ENCODE measurements around the gene ACOT8. TPM values are rescaled to one million over a fixed set of nuclear protein-coding genes. Genes with fewer than 3 reads are reported as not detected.

Gene ACOT8
- total RNA-seq, 2 donors from 2014 or later = 36.8 to 42.8 TPM

DNA sequence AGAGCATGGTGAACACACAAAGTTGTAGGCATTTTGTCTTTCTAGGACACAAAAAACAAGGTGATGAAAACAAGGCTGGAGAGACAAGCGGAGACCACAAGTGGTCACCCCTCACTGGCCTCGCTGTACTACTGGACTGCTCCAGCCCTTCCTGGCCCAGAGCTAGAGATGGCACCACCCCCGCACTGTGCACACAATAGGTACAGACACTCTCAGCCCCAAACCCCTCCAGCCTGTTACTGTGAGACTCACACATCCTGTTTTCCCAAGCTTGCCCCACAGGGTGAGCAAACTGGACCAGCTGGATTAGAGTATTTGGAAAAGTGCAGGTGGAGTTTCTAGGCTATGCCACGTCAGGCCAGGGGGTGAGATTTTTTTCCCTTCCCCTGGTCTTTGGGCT is 15.4 kb upstream of the ACOT8 start:
- Histone ChIP-seq H3K4me1 (no peaks in the 10 kb centered on the region), H3K9me3 (no peaks in the 10 kb centered on the region), H3K27me3 (no peaks in the 10 kb centered on the region), H3K36me3 (replicated peaks in 1 of 2; ENCODE audit: insufficient read depth in 1 of 2, low read depth in 2 of 2) (no peaks in the 10 kb centered on the region), H3K27ac (no peak overlapping the region), H3K4me3 (no peak overlapping the region)
- 81 to 87% methylated on average over 4 of the region's 4 CpGs for WGBS, 2 donors
- intact Hi-C loops (cut with DNase I) = no loop called here
- DNase-seq = no peak
- ATAC-seq = no peak
- no peak for TF ChIP-seq POLR2A (IDR thresholded peaks at IDR 0.05)
- TF ChIP-seq, protein P1, sequence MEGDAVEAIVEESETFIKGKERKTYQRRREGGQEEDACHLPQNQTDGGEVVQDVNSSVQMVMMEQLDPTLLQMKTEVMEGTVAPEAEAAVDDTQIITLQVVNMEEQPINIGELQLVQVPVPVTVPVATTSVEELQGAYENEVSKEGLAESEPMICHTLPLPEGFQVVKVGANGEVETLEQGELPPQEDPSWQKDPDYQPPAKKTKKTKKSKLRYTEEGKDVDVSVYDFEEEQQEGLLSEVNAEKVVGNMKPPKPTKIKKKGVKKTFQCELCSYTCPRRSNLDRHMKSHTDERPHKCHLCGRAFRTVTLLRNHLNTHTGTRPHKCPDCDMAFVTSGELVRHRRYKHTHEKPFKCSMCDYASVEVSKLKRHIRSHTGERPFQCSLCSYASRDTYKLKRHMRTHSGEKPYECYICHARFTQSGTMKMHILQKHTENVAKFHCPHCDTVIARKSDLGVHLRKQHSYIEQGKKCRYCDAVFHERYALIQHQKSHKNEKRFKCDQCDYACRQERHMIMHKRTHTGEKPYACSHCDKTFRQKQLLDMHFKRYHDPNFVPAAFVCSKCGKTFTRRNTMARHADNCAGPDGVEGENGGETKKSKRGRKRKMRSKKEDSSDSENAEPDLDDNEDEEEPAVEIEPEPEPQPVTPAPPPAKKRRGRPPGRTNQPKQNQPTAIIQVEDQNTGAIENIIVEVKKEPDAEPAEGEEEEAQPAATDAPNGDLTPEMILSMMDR (IDR thresholded peaks at IDR 0.05) = no peak

DNA sequence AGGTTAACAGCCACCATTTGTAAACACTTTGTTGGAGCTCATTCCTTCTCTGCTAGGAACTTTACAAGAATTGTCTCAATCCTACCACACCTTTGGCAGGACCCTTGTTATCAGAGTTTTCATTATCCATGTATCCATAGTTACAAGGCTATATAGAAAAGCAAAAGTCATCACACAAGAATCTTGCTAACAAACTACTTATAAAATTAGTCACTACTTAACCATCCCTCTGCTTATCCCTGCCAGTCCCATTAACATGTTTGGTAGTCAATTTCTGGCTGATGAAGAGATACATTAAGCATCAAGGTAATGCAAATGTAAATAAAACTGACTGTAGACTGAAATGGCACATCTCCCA is 10.6 kb upstream of the ACOT8 start:
- intact Hi-C loops (cut with DNase I) = no loop called here
- no peak for TF ChIP-seq POLR2A (IDR thresholded peaks at IDR 0.05)
- TF ChIP-seq, protein P1 (IDR thresholded peaks at IDR 0.05) = no peak
- Histone ChIP-seq H3K9me3 (no peaks in the 10 kb centered on the region), H3K27me3 (no peaks in the 10 kb centered on the region), H3K27ac (no peak overlapping the region), H3K4me1 (no peaks in the 10 kb centered on the region), H3K4me3 (no peak overlapping the region), H3K36me3 (replicated peaks in 1 of 2; ENCODE audit: insufficient read depth in 1 of 2, low read depth in 2 of 2) (no peaks in the 10 kb centered on the region)
- no peak for DNase-seq
- ATAC-seq = no peak

DNA sequence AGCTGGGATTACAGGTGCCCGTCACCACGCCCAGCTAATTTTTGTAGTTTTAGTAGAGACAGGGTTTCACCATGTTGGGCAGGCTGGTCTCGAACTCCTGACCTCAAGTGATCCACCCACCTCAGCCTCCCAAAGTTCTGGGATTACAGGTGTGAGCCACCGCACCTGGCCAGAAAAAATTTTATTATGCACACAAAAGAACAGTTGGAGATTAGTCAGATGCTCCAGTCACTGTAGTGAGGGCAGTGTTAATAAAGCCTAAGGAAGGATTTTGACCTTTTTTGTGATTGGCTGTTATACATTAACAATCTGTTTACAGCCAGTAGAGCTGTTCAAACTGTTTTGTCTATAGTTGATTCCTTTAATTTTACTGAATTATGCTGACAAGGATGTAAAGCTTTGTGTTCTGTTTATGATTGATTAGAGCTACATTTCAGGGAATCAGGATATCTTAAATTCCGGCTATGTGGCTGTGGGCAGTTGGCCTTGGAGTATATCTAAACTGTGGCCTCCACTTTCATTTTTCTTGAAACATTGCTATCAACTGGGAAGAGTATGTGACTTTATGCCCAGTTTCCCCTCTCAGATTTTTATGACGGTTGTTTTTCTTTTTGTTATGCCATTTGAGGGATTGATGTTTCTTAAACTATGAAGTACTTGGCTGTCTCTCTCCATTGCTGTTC is 10.1 kb upstream of the ACOT8 start:
- DNase-seq (no peak), ATAC-seq (no peak)
- no peak overlapping the region for H3K4me3 ChIP-seq
- TF ChIP-seq, protein P1 (IDR thresholded peaks at IDR 0.05) = no peak
- TF ChIP-seq POLR2A (IDR thresholded peaks at IDR 0.05) = no peak
- 54 to 69% methylated on average over 6 of the region's 6 CpGs for WGBS, 2 donors
- no peaks in the 10 kb centered on the region for H3K36me3 ChIP-seq (replicated peaks in 1 of 2; ENCODE audit: insufficient read depth in 1 of 2, low read depth in 2 of 2)
- intact Hi-C loops (cut with DNase I) = no loop called here
- no peaks in the 10 kb centered on the region for H3K4me1 ChIP-seq
- H3K9me3 ChIP-seq = no peaks in the 10 kb centered on the region
- H3K27me3 ChIP-seq = no peaks in the 10 kb centered on the region
- H3K27ac ChIP-seq = no peak overlapping the region

DNA sequence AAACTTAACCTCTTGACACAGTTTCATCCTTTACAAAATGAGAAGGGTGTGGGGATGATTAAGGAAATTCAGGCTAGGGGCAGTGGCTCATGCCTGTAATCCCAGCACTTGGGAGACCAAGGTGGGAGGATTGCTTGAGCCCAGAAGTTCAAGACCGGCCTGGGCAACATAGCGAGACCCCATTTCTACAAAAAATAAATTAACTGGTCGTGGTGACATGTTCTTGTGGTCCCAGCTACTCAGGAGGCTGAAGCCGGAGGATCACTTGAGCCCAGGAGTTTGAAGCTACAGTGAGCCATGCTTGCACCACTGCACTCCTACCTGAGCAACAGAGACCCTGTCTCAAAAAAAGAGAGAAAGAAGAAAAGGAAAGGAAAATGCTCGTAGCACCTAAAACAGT is 9.3 kb upstream of the ACOT8 start:
- TF ChIP-seq POLR2A (IDR thresholded peaks at IDR 0.05) = no peak
- TF ChIP-seq, protein P1 (IDR thresholded peaks at IDR 0.05) = no peak
- H3K9me3 ChIP-seq = no peaks in the 10 kb centered on the region
- DNase-seq (no peak), ATAC-seq (no peak)
- no peaks in the 10 kb centered on the region for H3K27me3 ChIP-seq
- H3K27ac ChIP-seq = no peak overlapping the region
- no peaks in the 10 kb centered on the region for H3K36me3 ChIP-seq (replicated peaks in 1 of 2; ENCODE audit: insufficient read depth in 1 of 2, low read depth in 2 of 2)
- 95 to 96% methylated on average over 5 of the region's 5 CpGs for WGBS, 2 donors
- intact Hi-C loops (cut with DNase I) = no loop called here
- no peaks in the 10 kb centered on the region for H3K4me1 ChIP-seq
- H3K4me3 ChIP-seq = no peak overlapping the region
